Spleen (tissue), 11 donors: ENCODE results near the gene TMEM94. TPM values are rescaled to one million over a fixed set of nuclear protein-coding genes. Genes with fewer than 3 reads are reported as not detected.

Experiments used
- DNase-seq: peaks from one replicate; pipeline ENCODE4 v3.0.0-alpha.2; 2020
- H3K27ac ChIP-seq, 8 donors: fragments of 200-600 bp; sonication (generic) in 7 of 8; 1 replicate in 4 of 8; 2 replicates in 4 of 8; pipeline versions ENCODE4 v1.5.0 to v1.8.0; 2016 to 2021; ENCODE audit warnings: inconsistent platforms in 4 of 8, mild to moderate bottlenecking in 4 of 8, moderate library complexity in 1 of 8
- H3K27me3 ChIP-seq, 7 donors: fragments of 200-600 bp; sonication (generic) in 6 of 7; replicated peaks in 1 of 7; 1 replicate in 4 of 7; 2 replicates in 3 of 7; pipeline versions ENCODE4 v1.5.0 to v1.8.0; 2016 to 2021; ENCODE audit warnings: inconsistent platforms in 3 of 7, mild to moderate bottlenecking in 1 of 7
- H3K36me3 ChIP-seq, 6 donors: fragments of 200-600 bp; sonication (generic) in 5 of 6; 1 replicate in 4 of 6; 2 replicates in 2 of 6; pipeline versions ENCODE4 v1.5.0 to v1.8.0; 2016 to 2021; ENCODE audit warnings: inconsistent platforms in 2 of 6
- H3K4me1 ChIP-seq, 6 donors: fragments of 200-600 bp; sonication (generic) in 5 of 6; 1 replicate in 3 of 6; 2 replicates in 3 of 6; pipeline versions ENCODE4 v1.5.0 to v1.8.0; 2016 to 2021; ENCODE audit warnings: inconsistent platforms in 3 of 6
- H3K4me3 ChIP-seq, 8 donors: fragments of 200-600 bp; sonication (generic) in 7 of 8; 1 replicate in 4 of 8; 2 replicates in 4 of 8; pipeline versions ENCODE4 v1.5.0 to v1.8.0; 2016 to 2021; ENCODE audit warnings: inconsistent platforms in 4 of 8, mild to moderate bottlenecking in 4 of 8, moderate library complexity in 2 of 8
- H3K9me3 ChIP-seq, 8 donors: fragments of 200-600 bp; sonication (generic) in 7 of 8; 1 replicate in 4 of 8; 2 replicates in 4 of 8; pipeline versions ENCODE4 v1.5.0 to v1.8.0; 2016 to 2021; ENCODE audit warnings: inconsistent platforms in 4 of 8
- POLR2A ChIP-seq, 3 donors: fragments of 450-650 bp; IDR thresholded peaks; one replicate each; pipeline ENCODE4 v1.5.1; 2017; ENCODE audit warnings: antibody characterized with exemption in 3 of 3, mild to moderate bottlenecking in 1 of 3
- POLR2AphosphoS5 ChIP-seq, 3 donors: sonication (generic); formaldehyde crosslinking; IDR thresholded peaks; one replicate each; pipeline ENCODE4 v1.5.1; 2017; ENCODE audit warnings: antibody characterized with exemption in 3 of 3
- WGBS, 5 donors: extraction: QIAGEN DNeasy Blood & Tissue Kit in 3 of 5; methylation state at CpG; one replicate each; pipeline versions ENCODE4 v1.1.5 to v1.1.7; 2013 to 2018; 5-methylcytosine and 5-hydroxymethylcytosine counted together
- intact Hi-C: fragments of 100-400 bp; cut with DNase I; formaldehyde crosslinking; loops from one replicate; pipeline ENCODE4 v1.15.0; 2023; ENCODE audit warnings: low total_unique reads
- polyA plus RNA-seq, 3 donors: library from polyadenylated mRNA; stranded (reverse); fragments of 200-250 nt; gene quantifications; one replicate each; pipeline ENCODE4 v1.2.1, GENCODE V29; 2013
- total RNA-seq, 7 donors: library from RNA; depleted of rRNA in 3 of 7; stranded (reverse); fragments of >200 nt in 3 of 7; fragmentation: NEBNext Ultra II Directional in 4 of 7; extraction: Animal tissue kit (Norgen Biotek cat#: 25700) in 4 of 7; gene quantifications; one replicate each; pipeline versions ENCODE4 v1.1.0 to v1.2.1, GENCODE V29; 2016 to 2021
- TF ChIP-seq, protein P1 (sequence below), 11 experiments: fragments of 200-600 bp in 7 of 11; fragments of 450-650 bp in 4 of 11; sonication (generic) in 4 of 11; IDR thresholded peaks in 8 of 11; conservative IDR thresholded peaks in 3 of 11; 1 replicate in 7 of 11; 2 replicates in 4 of 11; pipeline versions ENCODE4 v1.4.0 to v1.8.0; 2016 to 2021; ENCODE audit warnings: antibody characterized with exemption in 11 of 11, inconsistent platforms in 4 of 11, mild to moderate bottlenecking in 1 of 11
- donor health status: healthy with polysubstance abuse.
- donor health status: DM: no; HTN: no; CAD: no; lungs with moderate emphysema.
- donor health status: DM: no; HTN: no; CAD: no.
- donor health status: Bipolar disorder and iron deficiency.
- donor health status: healthy.
- donor health status: DM: no; HTN: no; CAD: no.
- donor health status: DM: yes; HTN: yes; CAD: no.

Gene TMEM94
- total and polyA plus RNA-seq, 10 donors = 24.8 to 101 (median 85.9) TPM

GRCh38 chr17:75535119-75535537 is 78.7 kb downstream of the TMEM94 start:
- WGBS, 5 donors = 17 to 72% (median 38%) methylated on average over 5 to 15 of the region's 15 CpGs
- H3K4me1 ChIP-seq = peaks cover 0 to 43% (median 28%) of the 10 kb centered on the region in 6 donors
- peaks cover 0 to 29% (median 2%) of the 10 kb centered on the region in 6 donors for H3K36me3 ChIP-seq
- DNase-seq = peak; percentile 88
- peak overlapping the region in 1 of 8 donors; percentile 36 for H3K4me3 ChIP-seq
- no peaks in the 10 kb centered on the region for H3K27me3 ChIP-seq
- TF ChIP-seq POLR2AphosphoS5 (IDR thresholded peaks at IDR 0.05) = peak; percentile 67 to 70 (median 68)
- TF ChIP-seq, protein P1, sequence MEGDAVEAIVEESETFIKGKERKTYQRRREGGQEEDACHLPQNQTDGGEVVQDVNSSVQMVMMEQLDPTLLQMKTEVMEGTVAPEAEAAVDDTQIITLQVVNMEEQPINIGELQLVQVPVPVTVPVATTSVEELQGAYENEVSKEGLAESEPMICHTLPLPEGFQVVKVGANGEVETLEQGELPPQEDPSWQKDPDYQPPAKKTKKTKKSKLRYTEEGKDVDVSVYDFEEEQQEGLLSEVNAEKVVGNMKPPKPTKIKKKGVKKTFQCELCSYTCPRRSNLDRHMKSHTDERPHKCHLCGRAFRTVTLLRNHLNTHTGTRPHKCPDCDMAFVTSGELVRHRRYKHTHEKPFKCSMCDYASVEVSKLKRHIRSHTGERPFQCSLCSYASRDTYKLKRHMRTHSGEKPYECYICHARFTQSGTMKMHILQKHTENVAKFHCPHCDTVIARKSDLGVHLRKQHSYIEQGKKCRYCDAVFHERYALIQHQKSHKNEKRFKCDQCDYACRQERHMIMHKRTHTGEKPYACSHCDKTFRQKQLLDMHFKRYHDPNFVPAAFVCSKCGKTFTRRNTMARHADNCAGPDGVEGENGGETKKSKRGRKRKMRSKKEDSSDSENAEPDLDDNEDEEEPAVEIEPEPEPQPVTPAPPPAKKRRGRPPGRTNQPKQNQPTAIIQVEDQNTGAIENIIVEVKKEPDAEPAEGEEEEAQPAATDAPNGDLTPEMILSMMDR (IDR thresholded peaks at IDR 0.05 in 8 of 11, conservative IDR thresholded peaks at IDR 0.05 in 3 of 11) = no peak
- intact Hi-C loops = no loop called here
- H3K9me3 ChIP-seq = no peaks in the 10 kb centered on the region
- H3K27ac ChIP-seq = peak overlapping the region; percentile 36 to 87 (median 62)

DNA sequence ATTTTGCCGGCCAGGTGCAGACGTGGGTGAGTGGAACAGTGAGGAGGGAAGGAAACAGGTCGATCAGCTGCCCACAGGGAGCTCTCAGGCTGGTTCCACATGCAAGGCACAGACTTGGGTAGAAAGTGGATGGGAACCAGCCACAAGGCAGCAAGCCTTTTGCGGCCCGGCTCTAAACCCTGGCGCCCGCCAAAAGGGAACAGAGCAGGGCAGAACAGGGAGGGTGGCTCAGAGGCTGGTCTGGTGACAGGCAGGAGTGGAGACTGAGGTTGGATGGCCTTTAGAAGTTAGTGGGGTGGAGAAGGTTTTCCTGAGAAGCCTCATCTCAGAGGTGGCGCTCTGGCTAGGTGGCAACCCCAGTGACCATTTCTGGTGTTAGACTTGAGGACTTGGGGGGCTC is 79.4 kb downstream of the TMEM94 start:
- TF ChIP-seq POLR2AphosphoS5 (IDR thresholded peaks at IDR 0.05) (no peak), POLR2A (IDR thresholded peaks at IDR 0.05) (no peak)
- TF ChIP-seq, protein P1 (IDR thresholded peaks at IDR 0.05 in 8 of 11, conservative IDR thresholded peaks at IDR 0.05 in 3 of 11) = no peak

GRCh38 chr17:75536366-75536765 is 79.9 kb downstream of the TMEM94 start:
- intact Hi-C loops = no loop called here
- 80 to 91% (median 86%) methylated on average over 10 of the region's 10 CpGs for WGBS, 5 donors
- H3K27ac ChIP-seq = peak overlapping the region in 1 of 8 donors; percentile 87
- H3K36me3 ChIP-seq = peaks cover 0 to 29% (median 2%) of the 10 kb centered on the region in 6 donors
- no peaks in the 10 kb centered on the region for H3K27me3 ChIP-seq
- peaks cover 0 to 48% (median 34%) of the 10 kb centered on the region in 6 donors for H3K4me1 ChIP-seq
- TF ChIP-seq, protein P1 (IDR thresholded peaks at IDR 0.05 in 8 of 11, conservative IDR thresholded peaks at IDR 0.05 in 3 of 11) = no peak
- TF ChIP-seq POLR2A (IDR thresholded peaks at IDR 0.05) = no peak
- TF ChIP-seq POLR2AphosphoS5 (IDR thresholded peaks at IDR 0.05) = no peak
- no peak overlapping the region for H3K4me3 ChIP-seq
- no peaks in the 10 kb centered on the region for H3K9me3 ChIP-seq
- no peak for DNase-seq

More for the DNA sequence above, 79.4 kb downstream of the TMEM94 start:
- Histone ChIP-seq H3K9me3 (no peaks in the 10 kb centered on the region), H3K4me3 (no peak overlapping the region), H3K4me1 (peaks cover 0 to 47% (median 31%) of the 10 kb centered on the region in 6 donors), H3K27me3 (no peaks in the 10 kb centered on the region), H3K36me3 (peaks cover 0 to 29% (median 2%) of the 10 kb centered on the region in 6 donors), H3K27ac (peak overlapping the region in 6 of 8 donors; percentile 42 to 87 (median 66))
- DNase-seq = no peak
- 88 to 93% (median 91%) methylated on average over 8 of the region's 8 CpGs for WGBS, 5 donors
- intact Hi-C loops = no loop called here

DNA sequence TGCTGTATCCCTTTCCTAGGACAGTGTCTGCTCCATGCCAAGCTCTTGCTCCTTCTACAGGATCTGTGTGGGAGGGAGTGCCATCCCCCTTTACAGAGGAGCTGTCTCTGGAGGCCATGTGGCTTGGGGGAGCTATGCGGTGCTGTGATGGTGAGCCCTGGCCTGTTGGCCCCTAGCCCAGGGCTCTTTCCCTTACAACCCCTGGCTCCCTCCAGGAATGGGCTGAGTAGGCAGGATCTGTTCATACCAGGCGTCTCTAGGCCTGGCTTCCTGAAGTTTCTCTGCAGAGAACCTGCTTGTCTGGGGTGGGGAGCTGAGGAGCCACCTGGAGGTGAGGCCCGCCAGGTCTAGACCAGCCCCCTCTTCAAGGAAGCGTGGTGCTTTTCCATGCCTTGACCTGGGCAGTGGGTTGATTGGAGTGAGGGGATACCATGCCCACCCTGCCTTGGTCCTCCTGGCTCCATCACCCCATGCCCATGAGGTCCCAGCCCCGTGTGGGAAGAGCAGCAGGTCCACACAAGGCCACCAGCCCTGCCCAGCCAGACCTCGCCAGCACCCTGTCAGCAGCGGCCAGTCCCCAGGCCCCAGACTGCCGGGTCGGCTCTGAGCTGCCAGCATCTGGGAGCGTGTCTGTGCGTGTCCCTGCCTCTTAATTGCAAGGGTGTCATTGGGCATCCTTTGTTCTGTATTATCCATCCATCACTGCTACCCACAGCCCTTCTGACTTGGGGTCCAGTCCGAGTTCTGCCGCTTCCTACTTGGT is 83.7 kb downstream of the TMEM94 start:
- H3K27ac ChIP-seq = peak overlapping the region in 4 of 8 donors; percentile 63 to 82 (median 74)
- 79 to 96% (median 81%) methylated on average over 3 to 13 of the region's 13 CpGs for WGBS, 5 donors
- H3K36me3 ChIP-seq = peaks cover 0 to 23% (median 0%) of the 10 kb centered on the region in 6 donors
- H3K4me1 ChIP-seq = peaks cover 0 to 63% (median 45%) of the 10 kb centered on the region in 6 donors
- peak in 1 of 3 donors; percentile 19 for TF ChIP-seq POLR2AphosphoS5 (IDR thresholded peaks at IDR 0.05)
- TF ChIP-seq, protein P1 (IDR thresholded peaks at IDR 0.05 in 8 of 11, conservative IDR thresholded peaks at IDR 0.05 in 3 of 11) = no peak
- no peak overlapping the region for H3K4me3 ChIP-seq
- no peaks in the 10 kb centered on the region for H3K27me3 ChIP-seq
- no peak for DNase-seq
- intact Hi-C loops = no loop called here
- H3K9me3 ChIP-seq = no peaks in the 10 kb centered on the region
